ENCODE measurements around the gene CNTNAP2. TPM values are rescaled to one million over a fixed set of nuclear protein-coding genes. Genes with fewer than 3 reads are reported as not detected.

Gene CNTNAP2
- total and polyA plus RNA-seq, 2 of the 4 experiments (the other 2 are of a cell fraction) = not detected

- no peak overlapping the region for H3K56ac ChIP-seq (ENCODE audit: extremely low read depth, insufficient read depth, low read length)
- DNase-seq = no peak
- H3K27ac ChIP-seq (ENCODE audit: insufficient read depth, low read length) = no peak overlapping the region
- no peaks in the 10 kb centered on the region for H3K4me1 ChIP-seq (ENCODE audit: control insufficient read depth, insufficient read depth, low read length)
- in situ Hi-C loops (cut with MboI; ENCODE audit: low sequenced_read_pairs) = no loop called here
- H4K20me1 ChIP-seq (ENCODE audit: insufficient read depth, low read length) = no peaks in the 10 kb centered on the region
- no peak overlapping the region for H3K9ac ChIP-seq (ENCODE audit: low read depth, low read length)
- H4K91ac ChIP-seq (ENCODE audit: insufficient read depth, low read depth, low read length) = no peak overlapping the region
- H3K14ac ChIP-seq (replicated peaks; ENCODE audit: low read depth, low read length) = no peak overlapping the region
- no peak overlapping the region for H3K23ac ChIP-seq (ENCODE audit: low read depth, low read length)
- no peaks in the 10 kb centered on the region for H3K9me1 ChIP-seq (ENCODE audit: insufficient read depth, low read length)
- H2AFZ ChIP-seq (replicated peaks; ENCODE audit: low read length, poor library complexity) = no peak overlapping the region
- no peaks in the 10 kb centered on the region for H3K27me3 ChIP-seq (ENCODE audit: control insufficient read depth, insufficient read depth, low read length)
- H2BK20ac ChIP-seq (ENCODE audit: low read depth, low read length) = no peak overlapping the region
- no peak for ATAC-seq (ENCODE audit: low read depth)
- ChIA-PET CTCF (interaction anchor here (0.6 kb wide), 1 partner anchor 437 kb away, joined by 4 read pairs; no protein-coding TSS in a partner anchor), POLR2A (ENCODE audit: unreplicated experiment) (no interaction called here)
- no peak overlapping the region for H3K18ac ChIP-seq (ENCODE audit: low read depth, low read length)
- no peak overlapping the region for H2BK15ac ChIP-seq (ENCODE audit: low read depth, low read length)
- WGBS, 2 experiments (ENCODE audit: extremely low coverage in 2 of 2, insufficient read length in 1 of 2) = no CpG with 5 or more reads among the region's 4 CpGs
- no peak overlapping the region for H2BK120ac ChIP-seq (ENCODE audit: low read depth, low read length)
- no peak overlapping the region for H3K4me2 ChIP-seq (ENCODE audit: low read depth, low read length)
- H2AK5ac ChIP-seq (ENCODE audit: low read depth, low read length) = no peak overlapping the region
- no peak overlapping the region for H4K8ac ChIP-seq (ENCODE audit: low read depth in 2 of 2, low read length in 2 of 2)
- no peak overlapping the region for H2BK5ac ChIP-seq (ENCODE audit: low read depth, low read length, poor library complexity, severe bottlenecking)
- intact Hi-C loops (cut with micrococcal nuclease) = no loop called here
- no peak overlapping the region for H2AK9ac ChIP-seq (replicated peaks; ENCODE audit: low read depth, low read length, poor library complexity)
- no peaks in the 10 kb centered on the region for H3K79me1 ChIP-seq (ENCODE audit: low read depth in 1 of 2, low read length in 2 of 2)
- H3K4ac ChIP-seq (ENCODE audit: low read depth, low read length) = no peak overlapping the region
- dilution Hi-C loops (cut with HindIII; ENCODE audit: low sequenced_read_pairs, unreplicated experiment) = no loop called here
- no peaks in the 10 kb centered on the region for H3K36me3 ChIP-seq (ENCODE audit: control insufficient read depth, insufficient read depth, low read length)
- no peak overlapping the region for H3K4me3 ChIP-seq (ENCODE audit: insufficient read depth, low read depth, low read length)
- H3K9me3 ChIP-seq (ENCODE audit: control insufficient read depth, insufficient read depth, low read length) = peaks cover 23% of the 10 kb centered on the region
- no TSS peak for BruUV-seq (replicated peaks)
- TF ChIP-seq RFX5 (IDR thresholded peaks at IDR 0.05; ENCODE audit: low read depth, low read length) (no peak), NFE2L2 (IDR thresholded peaks at IDR 0.05; ENCODE audit: low read depth, low read length) (no peak), POLR2A (IDR thresholded peaks at IDR 0.05; ENCODE audit: low read depth, low read length) (no peak), MXI1 (IDR thresholded peaks at IDR 0.05; ENCODE audit: borderline replicate concordance, low read depth, low read length) (no peak), MAZ (IDR thresholded peaks at IDR 0.05; ENCODE audit: borderline replicate concordance, low read depth, low read length) (no peak), RCOR1 (IDR thresholded peaks at IDR 0.05; ENCODE audit: insufficient replicate concordance, low read length) (no peak)
- no peak overlapping the region for H4K5ac ChIP-seq (ENCODE audit: low read depth, low read length)
Measured at GRCh38 chr7:148116829-148117403, 2000.3 kb downstream of the CNTNAP2 start.
